Stomach (tissue), 4 donors: Measurements from ENCODE around the gene WNT4.

Source experiments
- EP300 ChIP-seq: sonication (generic); formaldehyde crosslinking; IDR thresholded peaks from one replicate; pipeline ENCODE4 v1.6.1; 2017; ENCODE audit warnings: antibody characterized with exemption
- POLR2AphosphoS5 ChIP-seq, 3 donors: sonication (generic); formaldehyde crosslinking; IDR thresholded peaks; one replicate each; pipeline ENCODE4 v1.6.1; 2016; ENCODE audit warnings: antibody characterized with exemption in 3 of 3

DNA sequence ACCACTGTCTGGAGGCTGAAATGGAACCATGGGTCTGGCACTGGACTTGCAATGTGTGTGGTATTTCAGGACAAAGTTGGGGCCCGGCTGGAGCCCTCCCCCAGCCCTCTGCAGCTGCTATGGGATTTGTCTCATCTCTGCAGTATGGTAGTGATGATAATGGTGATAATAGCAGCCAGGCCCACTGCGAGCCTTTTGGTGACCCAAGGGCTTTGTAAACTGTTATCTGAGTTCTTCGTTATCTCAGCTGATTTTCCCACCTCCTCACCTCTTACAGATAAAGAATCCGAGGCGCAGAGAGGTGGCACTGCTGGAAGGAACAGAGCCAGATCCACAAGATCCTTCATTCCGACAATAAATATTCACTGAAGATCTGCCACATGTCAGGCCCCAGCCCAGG is 11.7 kb upstream of the WNT4 start:
- TF ChIP-seq EP300 (no peak), POLR2AphosphoS5 (IDR thresholded peaks at IDR 0.05) (no peak)
